PC-3 (cell line): ENCODE measurements around the gene SGMS1.

Experiments
- EZH2 ChIP-seq: fragments of 300-600 bp; sonication (generic); IDR thresholded peaks from one replicate; pipeline ENCODE4 v1.6.1; 2017; ENCODE audit warnings: antibody characterized with exemption, mild to moderate bottlenecking, low read length; ENCODE audit not compliant: unreplicated experiment
- EZH2phosphoT487 ChIP-seq: fragments of 300-600 bp; sonication (generic); IDR thresholded peaks from 2 replicates; pipeline ENCODE4 v1.6.1; 2018; ENCODE audit warnings: mild to moderate bottlenecking, antibody characterized with exemption, low read length, borderline replicate concordance
- TF ChIP-seq, protein P1 (sequence below): fragments of 300-600 bp; sonication (generic); conservative IDR thresholded peaks from 2 replicates; pipeline ENCODE4 v1.5.1; 2017; ENCODE audit warnings: antibody characterized with exemption, low read depth, mild to moderate bottlenecking, low read length

DNA sequence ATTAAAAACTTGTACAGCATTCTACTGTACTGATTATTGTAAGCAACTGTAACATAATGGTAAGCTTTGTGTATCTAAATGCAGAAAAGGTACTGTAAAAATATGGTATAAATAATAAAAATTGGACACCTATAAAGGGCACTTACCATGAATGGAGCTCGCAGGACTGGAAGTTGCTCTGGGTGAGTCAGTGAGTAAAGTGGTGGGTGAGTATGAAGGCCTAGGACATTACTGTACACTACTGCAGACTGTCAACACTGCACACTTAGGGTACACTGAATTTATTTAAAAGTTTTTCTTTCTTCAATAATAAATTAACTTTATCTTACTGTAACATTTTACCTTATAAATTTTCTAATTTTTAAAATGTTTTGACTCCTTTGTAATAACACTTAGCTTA lies 253.8 kb downstream of the SGMS1 start:
- TF ChIP-seq EZH2phosphoT487 (no peak), EZH2 (no peak)
- TF ChIP-seq, protein P1, sequence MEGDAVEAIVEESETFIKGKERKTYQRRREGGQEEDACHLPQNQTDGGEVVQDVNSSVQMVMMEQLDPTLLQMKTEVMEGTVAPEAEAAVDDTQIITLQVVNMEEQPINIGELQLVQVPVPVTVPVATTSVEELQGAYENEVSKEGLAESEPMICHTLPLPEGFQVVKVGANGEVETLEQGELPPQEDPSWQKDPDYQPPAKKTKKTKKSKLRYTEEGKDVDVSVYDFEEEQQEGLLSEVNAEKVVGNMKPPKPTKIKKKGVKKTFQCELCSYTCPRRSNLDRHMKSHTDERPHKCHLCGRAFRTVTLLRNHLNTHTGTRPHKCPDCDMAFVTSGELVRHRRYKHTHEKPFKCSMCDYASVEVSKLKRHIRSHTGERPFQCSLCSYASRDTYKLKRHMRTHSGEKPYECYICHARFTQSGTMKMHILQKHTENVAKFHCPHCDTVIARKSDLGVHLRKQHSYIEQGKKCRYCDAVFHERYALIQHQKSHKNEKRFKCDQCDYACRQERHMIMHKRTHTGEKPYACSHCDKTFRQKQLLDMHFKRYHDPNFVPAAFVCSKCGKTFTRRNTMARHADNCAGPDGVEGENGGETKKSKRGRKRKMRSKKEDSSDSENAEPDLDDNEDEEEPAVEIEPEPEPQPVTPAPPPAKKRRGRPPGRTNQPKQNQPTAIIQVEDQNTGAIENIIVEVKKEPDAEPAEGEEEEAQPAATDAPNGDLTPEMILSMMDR = no peak
